GM20000 (cell line): ENCODE measurements around the gene SPATA12.
A peak's percentile ranks its signal among the peaks of the same experiment; 100 is the strongest.

Source experiments
- DNase-seq: peaks from one replicate; pipeline ENCODE4 v3.0.0; 2012; ENCODE audit warnings: low spot score
- CTCF ChIP-seq: IDR thresholded peaks from 2 replicates; pipeline ENCODE4 v1.5.1; 2012; ENCODE audit warnings: mild to moderate bottlenecking, control low read depth; ENCODE audit errors: extremely low read depth, missing control alignments

Gene SPATA12

GRCh38 chr3:57100046-57100695 is 39.7 kb downstream of the SPATA12 start:
- TF ChIP-seq CTCF: peak; percentile 72
- DNase-seq: peak; percentile 79

- no peak for TF ChIP-seq CTCF
- no peak for DNase-seq
Measured at GRCh38 chr3:57105585-57105984, 45.1 kb downstream of the SPATA12 start.

GRCh38 chr3:57108684-57109083 is 48.2 kb downstream of the SPATA12 start:
- no peak for DNase-seq
- TF ChIP-seq CTCF: no peak

- TF ChIP-seq CTCF: no peak
- DNase-seq: no peak
Measured at GRCh38 chr3:57109437-57110199, 49.2 kb downstream of the SPATA12 start.

- TF ChIP-seq CTCF: no peak
- DNase-seq: no peak
Measured at GRCh38 chr3:57110214-57110613, 49.8 kb downstream of the SPATA12 start.

- no peak for DNase-seq
- no peak for TF ChIP-seq CTCF
Measured at GRCh38 chr3:57110798-57111197, 50.3 kb downstream of the SPATA12 start.

- TF ChIP-seq CTCF: peak; percentile 31
- DNase-seq: no peak
Measured at GRCh38 chr3:57112206-57112605, 51.7 kb downstream of the SPATA12 start.
